Stimulated activated CD8-positive, alpha-beta memory T cell treated with anti-CD3 and anti-CD28 coated beads, Interleukin-12 subunit alpha, Interleukin-12 subunit beta, amount 100 ng/mL, for 1 hour (primary cell): ENCODE data around the gene HTR3C.
"Not testable (repeated sequence)": the region's sequence is repeated elsewhere in the genome, so short reads cannot be mapped to it uniquely, and the experiment has no call there.

Source experiments
- DNase-seq: peaks from one replicate; pipeline ENCODE4 v3.0.0-alpha.2; 2020; ENCODE audit warnings: low read depth

HTR3C gene

GRCh38 chr3:184052767-184053166 lies at the start of gene HTR3C:
TSS of gene HTR3C (plus strand) at chr3:184053047. CDS start at chr3:184053081, 34 bp downstream.
- no peak for DNase-seq

- no peak for DNase-seq
These were observed 49.5 kb upstream of the HTR3C start for GRCh38 chr3:184003187-184003967.

GRCh38 chr3:184004476-184004875 lies 48.4 kb upstream of the HTR3C start:
- no peak for DNase-seq

GRCh38 chr3:184005941-184006507 lies 46.8 kb upstream of the HTR3C start:
- no peak for DNase-seq

- not testable (repeated sequence) for DNase-seq
These were observed 45.6 kb upstream of the HTR3C start for GRCh38 chr3:184007143-184007813.

- no peak for DNase-seq
These were observed 44.7 kb upstream of the HTR3C start for GRCh38 chr3:184008161-184008560.

GRCh38 chr3:184011230-184011876 lies 41.5 kb upstream of the HTR3C start:
- no peak for DNase-seq

- DNase-seq = no peak
These were observed 40.6 kb upstream of the HTR3C start for GRCh38 chr3:184011937-184012889.

- no peak for DNase-seq
These were observed 37.3 kb upstream of the HTR3C start for GRCh38 chr3:184015381-184016019.

- no peak for DNase-seq
These were observed 36.7 kb upstream of the HTR3C start for GRCh38 chr3:184016169-184016570.

- no peak for DNase-seq
These were observed 35.8 kb upstream of the HTR3C start for GRCh38 chr3:184016811-184017671.

GRCh38 chr3:184017672-184018423 lies 35.0 kb upstream of the HTR3C start, which contains the start of gene ABCC5:
TSS of gene ABCC5 (minus strand) at chr3:184017884. CDS start at chr3:184014392, 3,492 bp downstream.
- DNase-seq = peak; percentile 70

GRCh38 chr3:184018424-184018973 lies 34.3 kb upstream of the HTR3C start:
- DNase-seq = no peak

GRCh38 chr3:184022323-184022722 lies 30.5 kb upstream of the HTR3C start:
- DNase-seq = no peak

- not testable (repeated sequence) for DNase-seq
These were observed 27.6 kb upstream of the HTR3C start for GRCh38 chr3:184025256-184025655.

GRCh38 chr3:184028275-184028890 lies 24.5 kb upstream of the HTR3C start:
- not testable (repeated sequence) for DNase-seq

GRCh38 chr3:184029443-184029842 lies 23.4 kb upstream of the HTR3C start:
- no peak for DNase-seq

GRCh38 chr3:184030536-184030935 lies 22.3 kb upstream of the HTR3C start:
- DNase-seq = no peak
